ENCODE data around the gene COL27A1. TPM values are rescaled to one million over a fixed set of nuclear protein-coding genes. Genes with fewer than 3 reads are reported as not detected.

COL27A1 gene
- total RNA-seq, 1 donor from 2014 or later, result 4.3 TPM

DNA sequence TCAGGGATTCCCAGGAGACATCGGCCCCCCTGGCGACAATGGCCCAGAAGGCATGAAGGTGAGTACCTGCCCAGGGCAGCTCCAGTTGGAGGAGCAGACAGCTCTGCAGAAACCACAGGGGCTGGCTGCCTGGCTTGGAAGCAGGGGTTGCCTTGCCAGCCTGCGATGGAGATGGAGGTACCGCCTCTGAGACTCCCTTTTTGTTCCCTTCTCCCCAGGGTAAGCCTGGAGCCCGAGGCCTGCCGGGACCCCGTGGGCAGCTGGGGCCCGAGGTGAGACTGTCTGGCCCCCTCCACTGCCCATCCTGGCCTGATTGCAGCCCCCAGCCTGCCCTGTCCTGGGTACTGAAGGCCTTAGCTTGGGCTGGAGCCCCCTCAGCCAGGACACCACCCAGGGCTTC, 84.9 kb downstream of the COL27A1 start:
- Histone ChIP-seq H3K27ac (no peak overlapping the region), H2AFZ (replicated peaks) (no peak overlapping the region), H3K4me1 (peaks cover 4% of the 10 kb centered on the region), H3F3A (ENCODE audit: low read depth) (no peaks in the 10 kb centered on the region), H3K9ac (no peak overlapping the region), H3K4me2 (no peak overlapping the region), H3K9me3 (ENCODE audit: low read depth) (no peaks in the 10 kb centered on the region), H3K4me3 (no peak overlapping the region), H3K36me3 (no peaks in the 10 kb centered on the region), H3K27me3 (no peaks in the 10 kb centered on the region), H4K20me1 (ENCODE audit: low read depth) (no peaks in the 10 kb centered on the region), H3K79me2 (ENCODE audit: low read depth) (no peaks in the 10 kb centered on the region)
- no peak for DNase-seq (ENCODE audit: low spot score)
- Mint-ChIP-seq H3K4me3 (no peak overlapping the region), H3K27me3 (ENCODE audit: insufficient read depth, low read depth) (peaks cover 6% of the 10 kb centered on the region), H3K9me3 (no peaks in the 10 kb centered on the region), H3K27ac (no peak overlapping the region), H3K4me1 (peaks cover 47% of the 10 kb centered on the region), H3K36me3 (no peaks in the 10 kb centered on the region)
- TF ChIP-seq, protein P1, sequence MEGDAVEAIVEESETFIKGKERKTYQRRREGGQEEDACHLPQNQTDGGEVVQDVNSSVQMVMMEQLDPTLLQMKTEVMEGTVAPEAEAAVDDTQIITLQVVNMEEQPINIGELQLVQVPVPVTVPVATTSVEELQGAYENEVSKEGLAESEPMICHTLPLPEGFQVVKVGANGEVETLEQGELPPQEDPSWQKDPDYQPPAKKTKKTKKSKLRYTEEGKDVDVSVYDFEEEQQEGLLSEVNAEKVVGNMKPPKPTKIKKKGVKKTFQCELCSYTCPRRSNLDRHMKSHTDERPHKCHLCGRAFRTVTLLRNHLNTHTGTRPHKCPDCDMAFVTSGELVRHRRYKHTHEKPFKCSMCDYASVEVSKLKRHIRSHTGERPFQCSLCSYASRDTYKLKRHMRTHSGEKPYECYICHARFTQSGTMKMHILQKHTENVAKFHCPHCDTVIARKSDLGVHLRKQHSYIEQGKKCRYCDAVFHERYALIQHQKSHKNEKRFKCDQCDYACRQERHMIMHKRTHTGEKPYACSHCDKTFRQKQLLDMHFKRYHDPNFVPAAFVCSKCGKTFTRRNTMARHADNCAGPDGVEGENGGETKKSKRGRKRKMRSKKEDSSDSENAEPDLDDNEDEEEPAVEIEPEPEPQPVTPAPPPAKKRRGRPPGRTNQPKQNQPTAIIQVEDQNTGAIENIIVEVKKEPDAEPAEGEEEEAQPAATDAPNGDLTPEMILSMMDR (IDR thresholded peaks at IDR 0.05), result no peak
- TF ChIP-seq EZH2 (IDR thresholded peaks at IDR 0.05) (no peak), EZH2phosphoT487 (IDR thresholded peaks at IDR 0.05) (no peak)

GRCh38 chr9:114240647-114241558, 85.6 kb downstream of the COL27A1 start:
- H3K4me2 ChIP-seq, result no peak overlapping the region
- H3K4me3 ChIP-seq, result no peak overlapping the region
- H3K36me3 ChIP-seq, result no peaks in the 10 kb centered on the region
- no peaks in the 10 kb centered on the region for H3K27me3 ChIP-seq
- no peaks in the 10 kb centered on the region for H3K79me2 ChIP-seq (ENCODE audit: low read depth)
- no peaks in the 10 kb centered on the region for H4K20me1 ChIP-seq (ENCODE audit: low read depth)
- no peak overlapping the region for H3K9ac ChIP-seq
- no peaks in the 10 kb centered on the region for H3K9me3 Mint-ChIP-seq
- no peaks in the 10 kb centered on the region for H3F3A ChIP-seq (ENCODE audit: low read depth)
- no peak overlapping the region for H3K27ac ChIP-seq
- peaks cover 40% of the 10 kb centered on the region for H3K4me1 Mint-ChIP-seq
- H3K27ac Mint-ChIP-seq, result no peak overlapping the region
- no peaks in the 10 kb centered on the region for H3K9me3 ChIP-seq (ENCODE audit: low read depth)
- peaks cover 6% of the 10 kb centered on the region for H3K27me3 Mint-ChIP-seq (ENCODE audit: insufficient read depth, low read depth)
- DNase-seq (ENCODE audit: low spot score), result no peak
- no peaks in the 10 kb centered on the region for H3K4me1 ChIP-seq
- H3K36me3 Mint-ChIP-seq, result no peaks in the 10 kb centered on the region
- no peak overlapping the region for H3K4me3 Mint-ChIP-seq
- TF ChIP-seq EZH2phosphoT487 (IDR thresholded peaks at IDR 0.05), result no peak
- TF ChIP-seq EZH2 (IDR thresholded peaks at IDR 0.05), result no peak
- TF ChIP-seq, protein P1 (IDR thresholded peaks at IDR 0.05), result no peak
- no peak overlapping the region for H2AFZ ChIP-seq (replicated peaks)

GRCh38 chr9:114242837-114243236, 87.5 kb downstream of the COL27A1 start:
- Histone ChIP-seq H4K20me1 (ENCODE audit: low read depth) (no peaks in the 10 kb centered on the region), H3K36me3 (no peaks in the 10 kb centered on the region), H3K27ac (no peak overlapping the region), H3F3A (ENCODE audit: low read depth) (no peaks in the 10 kb centered on the region), H3K27me3 (no peaks in the 10 kb centered on the region), H3K79me2 (ENCODE audit: low read depth) (no peaks in the 10 kb centered on the region), H3K4me3 (no peak overlapping the region), H2AFZ (replicated peaks) (no peak overlapping the region), H3K9ac (no peak overlapping the region), H3K4me1 (no peaks in the 10 kb centered on the region), H3K9me3 (ENCODE audit: low read depth) (no peaks in the 10 kb centered on the region), H3K4me2 (no peak overlapping the region)
- TF ChIP-seq EZH2phosphoT487 (IDR thresholded peaks at IDR 0.05) (no peak), EZH2 (IDR thresholded peaks at IDR 0.05) (no peak)
- TF ChIP-seq, protein P1 (IDR thresholded peaks at IDR 0.05), result no peak
- Mint-ChIP-seq H3K9me3 (no peaks in the 10 kb centered on the region), H3K27ac (peak overlapping the region; percentile 79), H3K4me3 (no peak overlapping the region), H3K36me3 (no peaks in the 10 kb centered on the region), H3K4me1 (peaks cover 38% of the 10 kb centered on the region), H3K27me3 (ENCODE audit: insufficient read depth, low read depth) (peaks cover 6% of the 10 kb centered on the region)
- no peak for DNase-seq (ENCODE audit: low spot score)
